Thymus (tissue), 11 donors: ENCODE results near the gene SHH. TPM values are rescaled to one million over a fixed set of nuclear protein-coding genes. Genes with fewer than 3 reads are reported as not detected.

Experiments used
- DNase-seq, 9 donors: peaks; one replicate each; pipeline ENCODE4 v3.0.0-alpha.2; 2013; ENCODE audit warnings: low spot score in 9 of 9, low read depth in 6 of 9, missing footprints in 1 of 9
- H3K27ac ChIP-seq, 2 donors: one replicate each; pipeline ENCODE4 v1.5.1; 2013; ENCODE audit warnings: control low read depth in 1 of 2, low read depth in 1 of 2, low read length in 1 of 2, mild to moderate bottlenecking in 1 of 2, moderate library complexity in 1 of 2
- H3K27me3 ChIP-seq, 2 donors: one replicate each; pipeline ENCODE4 v1.5.1; 2013; ENCODE audit warnings: low read length in 1 of 2; ENCODE audit not compliant: control insufficient read depth in 2 of 2, insufficient read depth in 1 of 2
- H3K36me3 ChIP-seq, 2 donors: one replicate each; pipeline ENCODE4 v1.5.1; 2013; ENCODE audit warnings: low read length in 1 of 2, mild to moderate bottlenecking in 1 of 2, moderate library complexity in 1 of 2; ENCODE audit not compliant: control insufficient read depth in 2 of 2, insufficient read depth in 2 of 2
- H3K4me1 ChIP-seq, 2 donors: one replicate each; pipeline ENCODE4 v1.5.1; 2013; ENCODE audit warnings: low read length in 2 of 2; ENCODE audit not compliant: control insufficient read depth in 2 of 2, insufficient read depth in 2 of 2
- H3K4me3 ChIP-seq, 2 donors: one replicate each; pipeline ENCODE4 v1.5.1; 2013; ENCODE audit warnings: low read length in 2 of 2, control low read depth in 1 of 2, mild to moderate bottlenecking in 1 of 2
- H3K9me3 ChIP-seq, 2 donors: one replicate each; pipeline ENCODE4 v1.5.1; 2013; ENCODE audit warnings: low read length in 1 of 2, mild to moderate bottlenecking in 1 of 2; ENCODE audit not compliant: control insufficient read depth in 2 of 2, insufficient read depth in 1 of 2
- WGBS: extraction: QIAGEN DNeasy Blood & Tissue Kit; methylation state at CpG from one replicate; pipeline ENCODE4 v1.1.7; 2013; 5-methylcytosine and 5-hydroxymethylcytosine counted together
- polyA plus RNA-seq: library from polyadenylated mRNA; stranded (reverse); fragments of 200-250 nt; gene quantifications from one replicate; pipeline ENCODE4 v1.2.3, GENCODE V29; 2013
- total RNA-seq: library from RNA; stranded (reverse); fragments of 120-200 nt; gene quantifications from one replicate; pipeline ENCODE4 v1.2.4, GENCODE V29; 2013
- donor health status: healthy.

SHH gene
- total and polyA plus RNA-seq, 2 donors = 0.05 to 0.09 TPM

DNA sequence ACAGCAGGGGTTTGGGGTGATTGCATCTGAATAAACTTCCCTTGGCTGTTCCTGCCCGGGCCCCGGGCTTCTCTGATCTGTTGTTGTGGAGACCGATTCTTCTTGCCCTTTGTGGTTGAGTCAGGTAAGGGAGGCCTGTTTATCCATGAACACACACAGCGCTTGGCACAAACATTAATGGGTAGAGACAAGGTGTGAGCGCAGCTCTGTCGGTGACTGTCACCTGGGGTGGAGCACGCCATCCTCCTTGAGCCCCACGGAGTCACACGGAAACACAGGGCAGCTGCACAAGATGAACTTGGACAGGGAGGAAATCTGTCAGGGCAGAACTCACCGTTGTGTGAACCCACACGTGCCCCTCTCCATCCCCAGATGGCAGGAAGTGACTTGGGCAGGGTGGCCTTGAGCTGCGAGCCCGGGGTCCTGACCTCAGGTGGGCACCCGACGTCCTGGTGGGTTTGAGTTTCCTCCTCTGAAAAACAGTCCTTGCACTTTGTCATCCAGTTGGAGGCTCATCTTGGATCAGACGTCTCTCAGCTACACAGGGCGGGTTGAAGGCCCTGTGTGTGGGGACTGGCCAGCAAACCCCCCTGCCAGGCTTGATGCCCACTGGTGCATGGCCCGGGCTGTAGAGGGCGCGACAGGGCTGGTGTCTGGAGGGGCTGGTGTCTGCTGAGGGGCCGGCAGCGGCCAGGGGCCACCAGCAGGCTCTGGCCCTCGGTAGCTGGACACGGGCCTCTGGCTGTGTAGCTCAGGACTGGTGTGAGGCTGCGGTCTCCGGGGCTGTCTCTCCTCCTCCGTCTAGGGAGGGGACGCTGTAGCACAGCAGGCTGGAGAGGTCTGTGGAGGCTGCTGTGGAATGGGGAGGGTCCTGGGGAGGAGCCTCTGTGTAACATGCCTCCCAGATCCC, 24.2 kb upstream of the SHH start:
- Histone ChIP-seq H3K9me3 (no peaks in the 10 kb centered on the region), H3K36me3 (no peaks in the 10 kb centered on the region), H3K4me3 (no peak overlapping the region), H3K27ac (no peak overlapping the region), H3K27me3 (peaks cover 2 to 4% of the 10 kb centered on the region in 2 donors), H3K4me1 (no peaks in the 10 kb centered on the region)
- DNase-seq = no peak
- 72% methylated on average over 28 of the region's 28 CpGs for WGBS

DNA sequence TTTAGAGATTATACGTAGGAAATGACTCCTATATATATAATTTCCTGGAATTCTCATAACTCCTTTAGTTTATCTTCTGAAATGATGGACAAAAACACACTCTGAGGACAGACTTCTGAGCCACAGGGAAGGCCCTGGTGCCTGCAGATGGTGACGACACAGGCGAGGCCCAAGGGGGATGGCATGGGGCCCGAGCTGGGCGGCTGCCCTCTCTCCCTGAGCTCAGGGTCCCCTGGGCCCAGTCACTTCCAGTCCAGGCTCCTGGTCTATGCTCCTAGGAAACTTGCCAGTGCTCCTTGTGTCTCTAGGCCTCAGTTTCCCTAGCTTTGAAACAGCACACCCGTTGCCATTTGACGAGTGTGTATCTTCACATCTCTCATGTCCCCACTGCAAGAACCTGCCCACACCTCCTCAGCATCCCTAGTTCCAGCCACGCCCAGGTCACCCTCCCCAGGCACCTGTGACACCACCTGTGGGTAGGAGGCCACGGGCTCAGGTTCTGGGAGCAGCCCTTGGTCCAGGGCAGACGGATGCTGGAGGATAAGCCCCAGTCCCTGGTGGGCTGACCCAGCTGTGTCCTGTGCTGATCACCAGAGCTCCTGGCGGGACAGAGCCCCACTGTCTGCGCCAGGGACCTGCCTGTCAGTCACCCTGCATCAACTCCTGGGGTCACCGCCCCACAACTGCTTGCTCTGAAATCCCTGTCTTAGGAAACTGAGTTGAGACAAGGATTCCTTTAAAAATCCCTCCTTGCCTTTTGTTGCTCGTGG, 23.4 kb upstream of the SHH start:
- no peaks in the 10 kb centered on the region for H3K4me1 ChIP-seq
- H3K27me3 ChIP-seq = peaks cover 2 to 4% of the 10 kb centered on the region in 2 donors
- no peak for DNase-seq
- WGBS = 89% methylated on average over 14 of the region's 14 CpGs
- H3K4me3 ChIP-seq = no peak overlapping the region
- H3K27ac ChIP-seq = no peak overlapping the region
- H3K36me3 ChIP-seq = no peaks in the 10 kb centered on the region
- H3K9me3 ChIP-seq = no peaks in the 10 kb centered on the region

DNA sequence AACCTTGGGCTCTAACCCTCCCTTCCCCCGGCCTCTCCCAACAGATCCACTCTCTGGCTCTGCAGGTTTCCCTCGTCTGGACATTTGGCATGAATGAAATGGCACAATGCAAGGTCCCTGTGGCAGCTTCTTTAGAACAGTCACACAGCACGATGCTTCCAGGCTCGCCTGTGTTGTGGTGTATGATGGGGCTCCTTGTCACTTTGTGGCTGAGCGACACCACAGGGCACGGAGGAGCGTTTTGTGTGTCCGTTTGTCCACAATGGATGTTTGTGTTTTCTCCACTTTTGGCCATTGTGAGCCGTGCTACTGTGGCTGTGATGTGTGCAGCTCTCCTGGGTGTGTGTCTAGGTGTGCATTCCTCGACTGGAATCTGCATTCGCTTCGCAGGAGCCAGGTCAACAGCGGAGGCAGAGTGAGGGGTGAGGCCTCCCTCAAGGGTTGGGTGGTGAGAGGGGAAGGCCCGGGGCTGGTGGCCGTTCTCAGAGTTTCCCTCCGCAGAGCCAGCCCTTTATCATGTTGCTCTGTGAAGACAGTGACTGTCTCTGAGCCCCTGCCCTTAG, 22.3 kb upstream of the SHH start:
- Histone ChIP-seq H3K36me3 (no peaks in the 10 kb centered on the region), H3K27ac (no peak overlapping the region), H3K9me3 (no peaks in the 10 kb centered on the region), H3K4me3 (no peak overlapping the region), H3K4me1 (no peaks in the 10 kb centered on the region), H3K27me3 (peaks cover 2 to 7% of the 10 kb centered on the region in 2 donors)
- no peak for DNase-seq
- WGBS = 91% methylated on average over 16 of the region's 16 CpGs

DNA sequence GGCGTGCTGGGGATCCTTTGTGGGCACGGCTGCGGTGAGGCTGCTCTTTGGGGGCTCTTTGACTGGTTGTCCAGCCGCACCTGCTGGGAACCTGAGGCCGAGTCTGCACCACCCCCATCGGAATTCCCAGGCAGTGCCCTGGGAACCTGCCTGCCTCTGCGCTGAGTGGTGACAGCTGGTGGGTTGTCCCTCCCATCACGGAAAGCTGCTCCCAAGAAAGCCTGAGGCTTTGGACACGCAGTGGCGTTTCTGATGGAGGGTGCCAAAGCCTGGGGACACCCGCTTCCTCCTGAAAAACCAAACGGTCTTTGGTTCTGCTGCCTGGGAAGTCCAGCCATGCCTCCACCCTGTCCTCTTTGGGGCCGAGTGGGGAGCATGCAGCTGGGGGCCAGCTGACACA, 21.4 kb upstream of the SHH start:
- WGBS = 88% methylated on average over 13 of the region's 13 CpGs
- H3K4me1 ChIP-seq = no peaks in the 10 kb centered on the region
- no peak for DNase-seq
- no peaks in the 10 kb centered on the region for H3K9me3 ChIP-seq
- H3K36me3 ChIP-seq = no peaks in the 10 kb centered on the region
- no peak overlapping the region for H3K4me3 ChIP-seq
- H3K27me3 ChIP-seq = peaks cover 2 to 7% of the 10 kb centered on the region in 2 donors
- no peak overlapping the region for H3K27ac ChIP-seq

DNA sequence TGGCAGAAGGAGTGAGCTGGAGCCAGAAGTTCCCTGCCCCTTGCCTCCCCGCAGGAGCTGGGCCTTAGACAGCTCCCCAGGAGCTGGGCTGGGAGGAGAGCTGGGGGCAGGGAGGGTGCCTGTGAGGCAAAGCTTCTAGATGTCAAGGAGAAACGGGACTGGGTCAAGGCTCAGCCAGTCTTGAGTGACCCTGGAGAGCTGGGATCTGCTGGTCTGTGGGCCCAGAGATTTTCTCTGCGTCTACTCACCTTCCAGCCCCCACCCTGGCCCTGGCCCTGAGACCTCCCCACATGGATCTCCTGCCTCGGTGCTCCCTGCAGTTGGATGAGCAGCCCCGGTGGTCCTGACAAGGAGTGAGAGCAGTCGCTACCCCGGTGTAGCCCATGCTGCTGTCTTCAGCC, 20.3 kb upstream of the SHH start:
- H3K27me3 ChIP-seq = peaks cover 2 to 7% of the 10 kb centered on the region in 2 donors
- no peaks in the 10 kb centered on the region for H3K4me1 ChIP-seq
- H3K27ac ChIP-seq = no peak overlapping the region
- 89% methylated on average over 7 of the region's 7 CpGs for WGBS
- no peak for DNase-seq
- no peaks in the 10 kb centered on the region for H3K9me3 ChIP-seq
- no peak overlapping the region for H3K4me3 ChIP-seq
- H3K36me3 ChIP-seq = no peaks in the 10 kb centered on the region

DNA sequence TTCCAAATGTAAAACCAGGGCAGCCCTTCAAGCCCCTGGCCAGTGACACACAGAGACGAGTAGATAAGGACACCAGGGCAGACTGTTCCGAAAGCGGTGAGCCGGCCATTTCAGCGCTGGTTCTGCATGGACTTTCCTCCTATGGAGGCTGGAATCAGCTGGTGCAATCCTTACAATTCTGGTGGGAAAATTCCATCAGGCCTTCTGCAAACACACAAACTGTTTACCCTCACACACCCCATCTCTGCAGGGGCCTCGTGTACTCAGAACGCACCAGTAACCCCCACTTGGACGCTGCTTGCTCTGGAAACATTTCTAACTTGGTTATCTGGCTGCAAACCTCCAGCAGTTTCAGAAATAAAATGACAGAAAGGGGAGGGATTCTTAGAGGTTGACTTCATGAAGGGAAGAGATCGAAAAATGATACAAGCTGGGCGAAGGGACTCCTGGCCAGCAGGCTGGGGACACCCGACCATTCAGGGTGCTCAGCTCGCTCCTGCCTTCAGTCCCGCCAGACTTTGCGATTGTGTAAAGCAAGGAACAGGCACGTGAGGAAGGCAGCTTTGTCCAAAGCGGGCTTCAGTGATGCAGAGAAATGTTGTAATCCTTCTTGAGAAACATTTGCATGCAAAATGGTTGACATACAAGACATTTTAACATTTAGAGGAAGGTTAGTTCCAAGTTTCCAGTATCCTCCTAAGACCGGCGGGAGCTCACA, 19.7 kb upstream of the SHH start:
- H3K36me3 ChIP-seq = no peaks in the 10 kb centered on the region

DNA sequence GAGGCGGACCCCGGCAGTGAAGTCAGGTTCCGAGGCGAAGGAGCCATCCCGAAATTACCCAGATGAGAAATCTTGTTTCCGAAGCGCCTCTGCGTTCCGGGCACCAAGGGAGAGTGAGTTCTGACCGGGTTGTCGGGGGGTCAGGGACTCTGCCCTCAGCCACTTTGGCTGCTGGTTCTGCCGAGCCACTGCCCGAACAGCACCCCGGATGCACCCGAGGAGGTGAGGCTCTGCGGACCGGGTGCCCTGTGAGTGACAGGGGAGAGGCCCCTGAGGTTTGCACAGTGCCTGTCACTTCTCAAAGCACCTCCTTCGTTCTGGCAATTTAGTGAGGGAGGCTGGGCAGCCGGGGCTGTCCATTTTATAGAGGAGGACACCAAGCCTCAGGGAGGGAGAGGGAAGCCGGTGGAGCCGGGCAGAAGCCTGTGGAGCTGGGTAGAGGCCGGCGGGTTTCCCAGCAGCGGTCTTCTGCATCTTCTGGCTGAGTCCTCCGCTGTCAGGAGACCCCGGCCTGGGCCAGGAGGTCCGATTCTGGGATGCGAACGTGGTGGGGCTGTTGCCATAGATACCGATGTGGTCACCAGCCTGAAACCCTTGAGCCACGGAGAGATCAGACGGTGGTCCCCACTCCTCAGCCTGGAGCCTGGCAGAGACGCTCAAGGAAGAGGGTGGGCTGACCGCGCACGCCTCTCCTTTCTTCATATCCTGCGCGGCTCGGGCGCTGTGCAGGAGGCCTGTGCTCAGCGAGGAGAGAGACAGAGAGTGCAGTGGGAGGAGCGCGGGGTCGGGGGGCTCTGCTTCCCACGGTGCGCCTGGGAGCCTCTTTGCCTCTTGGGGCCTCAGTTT, 18.9 kb upstream of the SHH start:
- Histone ChIP-seq H3K27ac (no peak overlapping the region), H3K36me3 (no peaks in the 10 kb centered on the region), H3K9me3 (no peaks in the 10 kb centered on the region), H3K27me3 (peaks cover 2 to 7% of the 10 kb centered on the region in 2 donors), H3K4me1 (no peaks in the 10 kb centered on the region), H3K4me3 (no peak overlapping the region)
- WGBS = 92% methylated on average over 46 of the region's 46 CpGs
- no peak for DNase-seq

More for the DNA sequence above, 19.7 kb upstream of the SHH start:
- Histone ChIP-seq H3K4me3 (no peak overlapping the region), H3K4me1 (no peaks in the 10 kb centered on the region), H3K27ac (no peak overlapping the region), H3K9me3 (no peaks in the 10 kb centered on the region), H3K27me3 (peaks cover 2 to 7% of the 10 kb centered on the region in 2 donors)
- WGBS = 89% methylated on average over 18 of the region's 18 CpGs
- no peak for DNase-seq

DNA sequence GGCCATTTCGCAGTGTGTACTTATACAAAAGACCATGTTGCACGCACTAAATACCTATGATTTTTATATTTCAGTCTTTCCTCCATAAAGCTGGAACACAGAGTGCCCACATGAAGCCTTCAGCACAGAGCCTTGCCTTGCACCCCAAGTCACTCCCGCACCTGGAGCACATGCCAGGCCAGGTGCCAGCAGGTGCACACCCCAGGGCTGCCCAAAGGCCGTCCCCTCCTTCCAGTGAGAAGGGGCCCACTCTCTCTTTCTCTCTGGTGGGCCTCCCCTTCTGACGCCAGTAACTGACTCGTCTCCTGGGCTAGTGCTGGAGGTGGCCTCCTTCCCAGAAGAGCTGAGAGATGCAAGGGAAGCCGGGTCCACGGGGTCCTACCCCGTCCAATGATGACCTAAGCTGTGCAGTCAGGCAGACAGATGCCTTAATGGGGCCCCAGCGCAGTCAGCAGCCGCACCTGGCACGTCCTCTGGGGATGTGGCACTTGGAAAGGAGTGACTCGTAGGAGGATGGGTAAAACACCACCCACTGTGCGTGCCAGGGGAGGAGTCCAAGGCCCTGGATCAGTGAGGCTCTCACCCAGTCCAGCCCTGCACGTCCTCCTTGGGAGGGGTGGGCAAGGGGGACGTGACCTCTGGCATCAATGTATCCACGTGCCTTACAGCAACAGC, 17.7 kb upstream of the SHH start:
- Histone ChIP-seq H3K36me3 (no peaks in the 10 kb centered on the region), H3K27ac (no peak overlapping the region), H3K4me1 (no peaks in the 10 kb centered on the region), H3K27me3 (peaks cover 2 to 6% of the 10 kb centered on the region in 2 donors), H3K4me3 (no peak overlapping the region), H3K9me3 (no peaks in the 10 kb centered on the region)
- DNase-seq = no peak
- WGBS = 90% methylated on average over 17 of the region's 17 CpGs
